Measurements from ENCODE around the gene WWP2.

DNA sequence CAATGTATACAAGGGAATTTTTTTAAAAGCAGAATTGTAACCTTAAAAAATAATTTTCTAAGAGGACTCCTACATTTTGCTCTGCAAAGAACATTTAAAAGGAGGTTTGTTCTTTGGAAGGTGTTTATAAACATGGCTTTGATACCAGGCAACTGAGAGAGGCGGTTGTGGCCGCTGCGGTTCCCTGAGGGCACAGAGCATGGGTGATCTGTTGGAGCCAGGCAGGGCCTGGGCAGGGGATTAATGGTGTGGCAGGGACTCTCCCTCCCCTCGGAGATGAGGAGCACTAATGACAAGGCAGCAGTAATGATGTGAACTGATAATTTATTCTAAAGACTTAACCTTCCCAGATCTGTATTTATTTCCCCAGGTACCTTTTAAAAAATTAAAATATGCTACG lies 65.4 kb downstream of the WWP2 start:
- no peak for TF ChIP-seq EZH2 (IDR thresholded peaks at IDR 0.05)
- TF ChIP-seq POLR2AphosphoS5 (IDR thresholded peaks at IDR 0.05; ENCODE audit: borderline replicate concordance, low read depth, low read length): no peak
- no peak for TF ChIP-seq FOXP2 (optimal IDR thresholded peaks at IDR 0.05; ENCODE audit: control extremely low read depth, extremely low read length, insufficient read depth)

All from SK-N-MC (cell line).